ENCODE measurements around the gene LGALS14.

The LGALS14 gene

DNA sequence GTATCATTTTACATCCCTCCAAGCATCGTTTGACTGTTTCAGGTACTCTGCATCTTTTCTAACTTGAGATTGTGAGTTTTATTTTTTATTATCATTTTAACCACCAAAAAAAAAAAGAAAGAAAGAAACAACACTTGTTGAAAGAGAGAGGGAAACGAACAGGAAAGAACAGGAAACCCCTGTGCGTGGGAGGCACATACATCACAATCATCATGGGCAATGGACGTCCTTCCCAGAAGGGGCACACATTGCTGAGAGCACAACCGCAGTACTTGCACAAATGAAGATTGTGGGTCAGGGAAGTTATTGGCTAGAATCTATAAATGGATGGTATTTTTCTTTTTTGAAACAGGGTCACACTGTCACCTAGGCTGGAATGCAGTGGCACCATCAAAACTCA is 31.8 kb downstream of the LGALS14 start:
- in situ Hi-C loops (cut with HindIII; ENCODE audit: low pct_ligation_motif_present, low pct_unique_long_range_greater_than_20kb, low sequenced_read_pairs) = no loop called here
- DNase-seq = no peak

GRCh38 chr19:39737351-39737750 is 33.1 kb downstream of the LGALS14 start:
- in situ Hi-C loops (cut with HindIII; ENCODE audit: low pct_ligation_motif_present, low pct_unique_long_range_greater_than_20kb, low sequenced_read_pairs) = no loop called here
- DNase-seq = no peak

GRCh38 chr19:39737891-39738290 is 33.6 kb downstream of the LGALS14 start, which contains the start of gene CLC:
CLC (minus strand) TSS chr19:39738029; CDS start chr19:39737952, 77 bp downstream.
- in situ Hi-C loops (cut with HindIII; ENCODE audit: low pct_ligation_motif_present, low pct_unique_long_range_greater_than_20kb, low sequenced_read_pairs) = no loop called here
- no peak for DNase-seq

GRCh38 chr19:39738814-39739213 is 34.5 kb downstream of the LGALS14 start:
- in situ Hi-C loops (cut with HindIII; ENCODE audit: low pct_ligation_motif_present, low pct_unique_long_range_greater_than_20kb, low sequenced_read_pairs) = no loop called here
- DNase-seq = no peak

DNA sequence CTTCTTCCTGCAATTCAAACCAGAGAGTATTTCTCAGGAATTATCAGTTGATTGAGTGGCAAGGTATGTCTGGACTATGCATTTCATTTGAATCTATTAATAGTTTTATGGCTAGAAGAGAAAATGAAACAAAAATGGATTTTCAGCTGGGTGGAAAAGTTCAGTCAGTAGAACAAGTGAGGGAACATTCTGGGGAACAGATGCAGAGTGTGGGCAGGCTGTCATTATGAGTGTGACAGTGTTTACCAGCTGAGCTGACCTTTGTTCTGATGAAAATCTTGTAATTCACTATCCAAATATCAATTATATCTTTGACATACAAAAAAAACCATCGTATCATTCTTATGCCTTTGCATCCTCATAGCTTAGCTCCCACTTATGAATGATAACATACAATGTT is 36.1 kb downstream of the LGALS14 start:
- in situ Hi-C loops (cut with HindIII; ENCODE audit: low pct_ligation_motif_present, low pct_unique_long_range_greater_than_20kb, low sequenced_read_pairs) = no loop called here
- no peak for DNase-seq

DNA sequence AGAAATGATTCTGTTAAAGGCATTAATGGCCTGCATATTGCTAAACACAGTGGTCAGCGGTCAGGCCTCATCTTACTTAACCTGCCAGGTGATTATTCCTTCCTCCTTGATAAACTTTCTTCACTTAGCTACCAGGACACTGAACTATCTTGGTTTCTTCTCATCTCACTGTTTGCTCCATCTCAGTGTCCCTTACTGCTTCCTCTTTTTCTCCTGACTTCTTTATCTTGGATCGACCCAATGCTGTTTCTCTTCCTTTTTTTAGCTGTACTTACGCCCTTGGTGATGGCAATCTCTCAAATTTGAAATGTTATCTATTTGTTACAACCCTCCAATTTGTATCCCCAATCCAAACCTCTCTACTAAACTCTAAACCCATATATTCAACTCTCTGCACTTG is 41.4 kb downstream of the LGALS14 start:
- in situ Hi-C loops (cut with HindIII; ENCODE audit: low pct_ligation_motif_present, low pct_unique_long_range_greater_than_20kb, low sequenced_read_pairs) = no loop called here

DNA sequence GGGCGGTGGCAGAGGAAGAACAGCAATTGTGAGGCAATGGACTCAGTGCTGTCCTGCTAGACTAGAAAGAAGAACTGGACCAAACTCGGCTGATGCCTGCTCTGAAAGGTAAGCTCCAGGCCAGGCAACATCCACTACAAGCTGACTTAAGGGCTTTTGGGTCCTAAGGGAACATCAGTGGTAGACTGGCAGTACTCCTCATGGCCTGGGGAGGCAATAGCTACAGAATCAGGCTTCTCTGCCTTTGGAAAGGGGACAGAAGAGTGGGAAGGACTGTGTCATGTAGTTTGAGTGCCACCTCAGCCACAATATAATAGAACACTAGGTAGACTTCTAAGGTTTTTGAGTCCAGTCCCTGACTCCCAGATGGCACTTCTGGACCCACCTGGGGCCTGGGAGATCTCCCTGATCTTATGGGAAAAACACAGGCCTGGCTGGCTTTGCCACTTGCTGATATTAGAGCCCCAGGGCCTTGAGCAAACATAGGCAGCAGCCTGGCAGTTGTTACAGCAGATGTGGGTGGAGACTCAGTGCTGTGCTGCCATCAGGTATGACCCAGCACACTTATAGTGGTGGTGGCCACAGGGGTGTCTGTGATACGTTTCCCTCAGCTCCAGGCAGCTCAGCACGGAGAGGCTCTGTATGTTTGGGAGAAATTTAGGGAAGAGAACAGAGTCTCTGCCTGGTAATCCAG is 42.7 kb downstream of the LGALS14 start:
- no peak for DNase-seq
- in situ Hi-C loops (cut with HindIII; ENCODE audit: low pct_ligation_motif_present, low pct_unique_long_range_greater_than_20kb, low sequenced_read_pairs) = no loop called here

More for the DNA sequence above, 41.4 kb downstream of the LGALS14 start:
- no peak for DNase-seq

DNA sequence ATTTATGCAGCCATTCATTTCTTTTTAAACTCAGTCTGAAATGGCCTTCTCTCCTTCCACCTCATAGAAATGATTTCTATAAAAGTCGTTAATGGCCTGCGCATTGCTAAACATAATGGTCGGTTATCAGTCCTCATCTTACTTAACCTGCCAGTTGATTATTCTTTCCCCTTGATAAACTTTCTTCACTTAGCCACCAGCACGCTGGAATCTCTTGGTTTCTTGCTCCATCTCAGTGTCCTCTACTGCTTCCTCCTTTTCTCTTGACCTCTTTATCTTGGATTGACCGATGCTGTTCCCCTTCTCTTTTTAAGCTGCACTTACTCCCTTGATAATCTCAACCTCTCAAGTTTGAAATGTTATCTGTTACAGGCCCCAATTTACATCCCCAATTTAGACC is 45.7 kb downstream of the LGALS14 start:
- DNase-seq = no peak
- in situ Hi-C loops (cut with HindIII; ENCODE audit: low pct_ligation_motif_present, low pct_unique_long_range_greater_than_20kb, low sequenced_read_pairs) = no loop called here

GRCh38 chr19:39752390-39752789 is 48.1 kb downstream of the LGALS14 start:
- DNase-seq = no peak
- in situ Hi-C loops (cut with HindIII; ENCODE audit: low pct_ligation_motif_present, low pct_unique_long_range_greater_than_20kb, low sequenced_read_pairs) = no loop called here

GRCh38 chr19:39752795-39753194 is 48.5 kb downstream of the LGALS14 start:
- in situ Hi-C loops (cut with HindIII; ENCODE audit: low pct_ligation_motif_present, low pct_unique_long_range_greater_than_20kb, low sequenced_read_pairs) = no loop called here
- DNase-seq = no peak

GRCh38 chr19:39754544-39754943 is 50.3 kb downstream of the LGALS14 start:
- in situ Hi-C loops (cut with HindIII; ENCODE audit: low pct_ligation_motif_present, low pct_unique_long_range_greater_than_20kb, low sequenced_read_pairs) = no loop called here
- DNase-seq = no peak

DNA sequence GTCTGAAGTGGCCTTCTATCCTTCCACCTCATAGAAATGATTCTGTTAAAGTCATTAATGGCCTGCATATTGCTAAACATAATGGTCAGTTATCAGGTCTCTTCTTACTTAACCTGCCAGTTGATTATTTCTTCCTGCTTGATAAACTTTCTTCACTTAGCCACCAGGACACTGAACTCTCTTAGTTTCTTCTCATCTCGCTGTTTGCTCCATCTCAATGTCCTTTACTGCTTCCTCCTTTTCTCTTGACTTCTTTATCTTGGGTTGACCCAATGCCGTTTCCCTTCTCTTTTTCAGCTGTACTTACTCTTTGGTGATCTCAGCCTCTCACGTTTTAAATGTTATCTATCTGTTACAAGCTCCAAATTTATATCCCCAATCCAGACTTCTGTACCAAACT is 50.7 kb downstream of the LGALS14 start:
- DNase-seq = no peak
- in situ Hi-C loops (cut with HindIII; ENCODE audit: low pct_ligation_motif_present, low pct_unique_long_range_greater_than_20kb, low sequenced_read_pairs) = no loop called here

Measured in ACHN (cell line).